OCI-M2 (cell line): Measurements from ENCODE around the gene FIGNL1.

Source experiments
- DNase-seq: peaks from one replicate; lab custom pipeline; 2025; ENCODE audit not compliant: unreplicated experiment; lab: John Stamatoyannopoulos, UW

Gene FIGNL1

DNA sequence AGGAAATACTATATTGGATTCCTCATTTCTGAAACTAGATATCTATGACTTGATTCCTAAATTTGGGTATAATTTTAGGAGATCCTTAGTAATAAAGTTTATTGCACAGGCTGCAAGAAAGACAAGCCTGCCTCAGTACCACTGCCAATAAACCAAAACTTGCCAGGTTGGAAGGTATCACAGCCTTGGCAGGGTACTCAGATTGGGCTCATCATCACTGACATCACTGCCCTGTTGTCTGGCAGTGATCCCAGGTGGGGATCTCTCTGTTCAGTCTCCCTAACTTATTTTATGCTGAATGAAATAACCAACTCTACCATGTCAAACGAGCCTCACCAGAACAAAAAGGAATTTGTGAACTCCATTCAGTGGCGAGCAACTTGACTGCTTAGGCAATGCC lies 18.8 kb downstream of the FIGNL1 start:
- no peak for DNase-seq

DNA sequence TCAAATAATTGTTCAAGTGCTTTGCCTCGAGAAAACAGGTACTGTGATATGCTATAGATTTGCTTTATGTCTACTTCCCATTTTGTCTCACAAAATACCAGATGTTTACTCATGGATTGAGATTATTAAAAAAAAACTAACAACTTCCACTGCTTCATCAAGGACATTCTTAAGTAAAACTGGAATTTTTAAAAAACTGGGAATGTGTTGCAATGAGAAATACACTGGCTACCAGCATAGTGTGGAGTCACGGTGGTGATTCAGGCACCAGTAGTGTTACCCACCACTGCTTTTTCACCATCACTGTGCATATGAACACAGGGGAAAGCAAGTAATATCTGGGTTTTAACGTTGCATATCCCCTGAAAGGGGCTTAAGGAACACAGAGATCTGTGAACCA lies 21.2 kb downstream of the FIGNL1 start:
- DNase-seq = no peak

DNA sequence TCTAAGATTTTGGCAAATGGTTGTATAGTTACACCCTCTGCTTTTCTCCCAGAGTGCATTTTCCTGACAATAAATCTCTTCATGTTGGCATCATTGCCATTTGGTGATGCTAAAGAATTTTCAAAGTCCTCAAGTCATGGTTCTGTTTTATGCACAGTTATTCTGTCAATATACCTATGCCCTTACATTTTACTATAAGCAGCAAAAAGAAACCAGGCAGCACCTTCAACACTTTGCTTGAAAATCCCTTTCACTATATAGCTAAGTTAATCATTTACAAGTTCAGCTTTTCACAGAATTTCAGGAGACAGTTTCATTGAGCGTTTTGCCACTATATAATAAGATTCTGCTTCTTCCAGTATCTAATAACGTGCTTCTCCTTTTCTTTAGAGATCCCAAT lies 22.6 kb downstream of the FIGNL1 start:
- no peak for DNase-seq

- DNase-seq = no peak
Observed at GRCh38 chr7:50426280-50427045, 23.7 kb downstream of the FIGNL1 start.

DNA sequence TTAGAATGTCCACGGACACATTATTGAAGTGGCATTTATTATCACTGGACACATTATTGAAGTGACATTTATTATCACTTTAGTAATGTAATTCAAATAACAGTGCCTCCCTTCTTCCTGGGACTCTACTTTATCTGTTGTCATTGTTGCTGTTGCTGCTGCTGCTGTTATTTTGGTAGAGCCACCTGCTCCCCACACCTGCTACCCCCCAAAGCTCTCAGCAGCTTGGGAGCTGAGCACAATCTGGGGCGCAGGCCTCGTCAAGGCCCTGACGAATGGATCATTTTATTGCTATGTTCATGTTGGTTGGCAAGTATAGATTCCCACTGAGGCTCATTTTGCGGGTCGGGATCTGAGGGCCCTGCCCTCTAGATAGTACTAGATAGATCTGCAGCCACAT lies 24.8 kb downstream of the FIGNL1 start:
- DNase-seq = no peak

GRCh38 chr7:50423860-50424259 lies 26.3 kb downstream of the FIGNL1 start:
- DNase-seq = no peak

- no peak for DNase-seq
Observed at GRCh38 chr7:50422858-50423257, 27.3 kb downstream of the FIGNL1 start.

GRCh38 chr7:50421043-50421442 lies 29.1 kb downstream of the FIGNL1 start:
- DNase-seq = no peak

DNA sequence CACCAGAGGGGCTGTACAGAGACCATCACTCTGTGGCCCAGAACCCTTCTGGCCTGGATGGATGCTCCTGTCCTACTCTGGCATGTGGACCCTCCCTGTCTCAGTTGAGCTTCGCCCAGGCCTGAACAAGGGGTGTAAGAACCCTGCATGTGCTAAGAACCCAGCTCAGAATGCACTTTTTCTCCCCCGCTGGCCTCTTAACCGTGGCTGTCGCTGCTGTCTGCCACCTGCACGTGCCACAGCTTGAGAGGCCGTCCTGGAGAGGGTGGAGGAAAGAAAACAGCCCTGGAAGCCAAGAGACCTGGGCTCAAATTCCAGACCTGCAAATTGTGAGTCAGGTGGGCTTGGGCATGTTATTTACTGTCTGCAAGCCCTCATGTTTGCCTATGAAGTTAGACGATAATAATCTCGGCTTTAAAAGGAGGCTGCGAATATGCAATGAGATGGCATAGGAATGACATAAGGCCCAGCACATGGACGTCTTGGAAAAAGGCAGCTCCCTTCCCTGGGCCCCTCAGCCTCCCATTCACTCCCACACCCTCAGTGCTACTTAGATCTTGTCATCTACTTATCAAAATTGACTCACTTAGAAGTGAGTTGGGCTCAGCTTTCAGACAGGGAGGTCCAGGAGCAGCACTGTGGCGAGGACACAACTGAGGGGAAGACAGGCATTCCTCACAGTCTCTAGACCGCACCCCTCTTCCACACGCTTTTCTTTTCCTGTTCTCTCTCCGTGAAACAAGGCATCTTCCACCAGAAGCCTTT lies 31.4 kb downstream of the FIGNL1 start:
- no peak for DNase-seq

DNA sequence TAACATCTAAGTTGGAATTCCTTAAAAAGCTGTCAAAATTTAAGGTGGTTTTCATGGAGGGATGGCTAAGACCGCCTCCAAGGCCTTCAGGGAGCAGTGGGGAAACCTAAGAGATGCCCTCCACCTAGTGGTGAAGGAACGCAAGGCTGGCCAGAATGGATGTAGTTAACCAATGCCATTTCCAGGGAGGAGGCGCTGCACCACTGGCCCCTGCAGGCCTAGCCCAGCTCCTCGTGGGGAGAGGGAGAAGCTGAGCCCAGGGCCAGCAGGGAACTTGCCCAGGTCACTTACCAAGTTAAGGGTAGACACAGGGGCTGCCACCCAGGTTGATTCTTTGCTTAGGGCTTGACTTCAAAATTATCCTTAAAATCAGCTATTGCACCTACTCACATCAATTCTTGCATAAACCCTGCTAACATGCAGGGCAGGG lies 32.0 kb downstream of the FIGNL1 start:
- peak; percentile 42 for DNase-seq

DNA sequence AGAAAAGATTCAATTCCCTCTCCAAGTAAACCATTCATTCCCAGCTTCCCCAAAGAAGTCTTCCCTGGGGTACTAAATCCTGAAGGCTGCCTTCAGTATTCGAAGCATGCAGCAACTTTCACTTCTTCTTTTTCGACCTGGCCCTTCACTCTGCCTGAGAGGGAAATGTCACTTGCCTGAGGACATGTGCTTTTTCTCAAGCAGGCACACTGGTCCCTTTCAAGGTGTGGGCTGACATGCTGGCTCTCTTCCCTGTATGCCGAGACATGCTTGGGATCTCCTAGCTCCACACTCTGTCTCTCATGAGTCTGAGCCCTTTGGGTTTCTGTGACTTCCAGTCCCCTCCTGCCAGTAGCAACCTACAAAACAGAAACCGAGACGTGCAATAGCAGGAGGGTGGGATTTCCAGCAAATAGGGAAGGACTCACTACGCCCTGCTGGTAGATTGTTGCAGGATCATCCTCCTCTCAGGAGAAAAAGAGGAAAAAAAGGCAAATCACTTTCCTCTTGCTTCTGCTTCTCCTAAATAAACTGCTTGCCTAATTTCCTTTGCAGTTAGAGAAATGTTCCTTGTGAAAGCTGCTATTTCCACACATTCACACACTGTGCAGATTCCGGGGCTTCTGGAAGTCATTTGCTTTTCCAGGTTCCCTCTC lies 33.5 kb downstream of the FIGNL1 start:
- no peak for DNase-seq

- DNase-seq = no peak
Observed at GRCh38 chr7:50415844-50416364, 34.2 kb downstream of the FIGNL1 start.

DNA sequence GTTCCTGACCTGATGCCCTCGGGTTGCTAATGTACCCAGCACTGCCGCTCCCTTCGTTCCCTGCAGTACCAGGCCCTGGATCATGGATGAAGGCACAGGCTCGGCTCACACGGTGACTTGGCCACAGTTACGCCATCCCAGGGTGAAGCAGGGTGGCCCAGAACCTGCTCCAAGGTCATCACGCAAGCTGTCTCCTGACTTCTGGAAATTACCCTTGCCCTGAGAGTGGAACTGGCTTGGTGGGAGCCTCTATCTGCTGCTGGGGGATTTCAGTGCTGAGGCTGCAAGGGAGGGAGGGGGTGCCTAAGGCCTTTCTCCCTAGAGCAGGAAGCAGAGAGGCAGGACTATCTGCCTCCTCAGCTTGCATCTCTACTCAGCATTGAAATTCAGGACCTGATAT lies 36.6 kb downstream of the FIGNL1 start:
- DNase-seq = no peak

DNA sequence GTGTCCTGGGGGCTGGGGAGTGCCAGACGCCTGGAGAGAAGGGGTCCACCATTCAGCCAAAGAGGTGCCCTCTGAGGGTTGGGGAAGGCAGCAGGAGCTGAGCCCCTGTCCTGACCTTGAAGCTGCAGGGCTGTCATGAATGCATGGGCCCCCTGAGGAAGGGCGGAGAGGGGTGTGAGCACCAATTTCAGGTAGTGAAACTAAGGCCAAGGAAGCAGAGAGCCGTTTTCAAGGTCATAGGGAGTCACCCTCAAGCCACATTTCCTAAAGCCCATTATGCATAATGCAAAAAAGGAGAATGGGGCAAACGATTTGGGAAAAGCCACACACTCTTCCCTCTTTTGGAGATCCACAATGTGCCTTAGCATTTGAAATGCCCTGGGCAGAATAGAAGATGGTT lies 37.2 kb downstream of the FIGNL1 start:
- no peak for DNase-seq

DNA sequence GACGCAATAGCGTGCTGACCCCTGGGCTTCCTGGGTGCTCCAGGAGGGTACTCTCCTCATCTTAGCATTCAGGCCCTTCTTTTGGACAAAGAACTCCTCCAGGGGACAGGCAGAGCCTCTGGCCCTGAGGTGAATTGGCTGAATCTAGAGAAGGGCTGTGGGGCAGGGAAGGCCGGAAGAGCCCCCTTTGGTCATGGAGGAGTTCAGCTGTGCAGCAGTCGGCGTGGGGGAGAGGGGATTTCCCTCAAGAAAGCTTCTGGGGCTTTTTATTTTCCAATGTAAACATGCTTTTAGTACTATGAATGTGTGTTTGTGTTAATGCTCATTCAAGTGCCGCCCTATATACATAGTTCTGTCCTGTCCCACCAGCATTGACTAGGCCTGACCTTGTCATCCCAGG lies 38.8 kb downstream of the FIGNL1 start:
- no peak for DNase-seq

- DNase-seq = no peak
Observed at GRCh38 chr7:50409856-50410745, 40.0 kb downstream of the FIGNL1 start.

DNA sequence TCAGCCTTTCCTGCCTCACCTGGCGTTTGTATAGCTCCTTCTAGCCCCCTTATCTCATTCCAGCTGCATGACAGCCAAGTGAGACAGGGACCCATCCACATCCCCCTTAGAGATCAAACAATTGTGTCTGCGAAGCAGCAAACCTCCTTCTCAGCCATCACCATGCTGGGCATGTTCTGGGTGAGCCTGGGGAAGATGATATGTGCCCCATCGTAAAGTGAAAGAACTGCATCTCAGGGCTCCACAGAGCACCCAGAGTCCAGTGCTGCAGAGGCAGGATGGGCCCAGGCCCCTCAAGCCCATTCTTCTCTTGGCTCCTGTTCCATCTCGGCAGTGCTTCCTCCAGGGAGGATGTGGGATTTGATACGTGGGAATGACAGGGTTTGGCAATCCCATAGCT lies 43.2 kb downstream of the FIGNL1 start:
- DNase-seq = no peak

GRCh38 chr7:50405221-50405620 lies 44.9 kb downstream of the FIGNL1 start:
- DNase-seq = no peak

DNA sequence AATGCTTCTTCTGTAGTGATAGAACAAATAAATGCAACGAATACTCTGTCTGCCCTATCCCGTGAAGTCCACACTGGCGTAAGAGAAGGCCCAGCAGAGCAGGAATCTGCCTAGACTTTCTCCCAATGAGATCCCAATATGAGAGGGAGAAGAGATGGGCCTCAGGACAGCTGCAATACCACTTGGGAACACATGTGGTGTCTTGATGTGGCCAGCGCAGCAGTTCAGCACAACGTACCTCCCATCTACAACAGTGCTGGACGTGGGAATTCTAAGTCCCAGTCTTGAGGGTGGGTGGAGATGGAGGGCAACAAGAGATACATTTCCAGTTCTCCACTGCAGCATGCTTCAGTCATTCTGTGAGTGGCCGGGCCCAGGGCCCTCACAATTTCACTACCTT lies 45.8 kb downstream of the FIGNL1 start:
- no peak for DNase-seq

GRCh38 chr7:50400114-50400513 lies 50.0 kb downstream of the FIGNL1 start:
- no peak for DNase-seq

GRCh38 chr7:50399635-50400034 lies 50.5 kb downstream of the FIGNL1 start:
- no peak for DNase-seq
